ENCODE data around the gene MARK4. TPM values are rescaled to one million over a fixed set of nuclear protein-coding genes. Genes with fewer than 3 reads are reported as not detected.

The MARK4 gene
- total RNA-seq, 2 donors from 2014 or later: 24.3 to 120 TPM

DNA sequence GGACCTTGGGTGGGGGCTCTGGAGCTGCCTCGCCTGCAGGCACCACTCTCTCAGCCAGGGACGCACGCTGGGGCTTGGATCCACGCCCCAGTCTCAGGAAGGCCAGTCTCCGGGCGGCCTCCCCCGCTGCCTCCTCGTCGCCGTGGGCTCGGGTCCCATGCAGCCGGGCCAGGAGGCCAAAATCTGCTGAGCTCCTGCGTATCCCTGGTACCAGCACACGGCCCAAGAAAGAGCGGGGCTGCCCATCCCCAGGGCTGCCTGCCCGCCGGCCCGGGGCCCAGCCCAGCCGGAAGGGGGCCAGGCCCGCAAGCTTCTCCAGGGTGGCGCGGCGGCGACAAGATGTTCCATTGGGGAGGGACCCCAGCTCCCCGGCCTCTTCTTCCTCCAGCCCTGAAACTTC lies 12.5 kb upstream of the MARK4 start:
- intact Hi-C loops (cut with DNase I): no loop called here
- WGBS: 78% methylated on average over 25 of the region's 25 CpGs

DNA sequence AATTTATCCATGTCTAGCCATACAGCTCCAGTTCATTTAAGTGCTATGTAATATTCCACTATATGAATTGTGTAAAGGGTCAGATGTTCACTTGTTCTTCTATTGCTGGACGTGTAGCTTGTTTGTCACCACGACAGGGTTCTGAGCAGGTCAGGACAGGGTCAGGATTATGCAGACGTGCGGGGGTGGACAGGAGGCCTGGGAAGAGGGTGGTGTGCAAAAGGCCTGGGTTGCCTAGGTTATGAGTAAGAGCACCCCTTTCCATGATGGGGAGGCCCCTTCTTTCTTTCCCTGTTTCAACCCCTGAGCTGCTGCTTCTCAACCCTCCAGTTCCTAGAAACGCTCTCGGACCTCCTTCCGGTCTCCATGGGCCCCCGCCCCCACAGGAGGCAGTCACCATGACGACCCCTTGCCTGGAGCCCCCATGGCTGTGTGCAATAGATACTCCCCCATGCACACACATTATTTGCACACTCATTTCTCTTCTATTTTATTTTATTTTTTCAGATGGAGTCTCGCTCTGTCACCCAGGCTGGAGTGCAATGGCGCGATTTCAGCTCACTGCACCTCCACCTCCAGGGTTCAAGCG lies 7.8 kb upstream of the MARK4 start:
- WGBS: 78% methylated on average over 13 of the region's 13 CpGs

More for the DNA sequence above, 12.5 kb upstream of the MARK4 start:
- no peaks in the 10 kb centered on the region for H3K9me3 ChIP-seq
- H3K4me3 ChIP-seq: no peak overlapping the region
- no peaks in the 10 kb centered on the region for H3K36me3 ChIP-seq
- DNase-seq (ENCODE audit: low spot score): no peak
- H3K27me3 ChIP-seq (replicated peaks; ENCODE audit: insufficient read depth): peaks cover 6% of the 10 kb centered on the region
- no peak overlapping the region for H3K27ac ChIP-seq
- no peaks in the 10 kb centered on the region for H3K4me1 ChIP-seq (replicated peaks)
- TF ChIP-seq POLR2AphosphoS5 (IDR thresholded peaks at IDR 0.05) (no peak), POLR2A (IDR thresholded peaks at IDR 0.05) (no peak)
- TF ChIP-seq, protein P1, sequence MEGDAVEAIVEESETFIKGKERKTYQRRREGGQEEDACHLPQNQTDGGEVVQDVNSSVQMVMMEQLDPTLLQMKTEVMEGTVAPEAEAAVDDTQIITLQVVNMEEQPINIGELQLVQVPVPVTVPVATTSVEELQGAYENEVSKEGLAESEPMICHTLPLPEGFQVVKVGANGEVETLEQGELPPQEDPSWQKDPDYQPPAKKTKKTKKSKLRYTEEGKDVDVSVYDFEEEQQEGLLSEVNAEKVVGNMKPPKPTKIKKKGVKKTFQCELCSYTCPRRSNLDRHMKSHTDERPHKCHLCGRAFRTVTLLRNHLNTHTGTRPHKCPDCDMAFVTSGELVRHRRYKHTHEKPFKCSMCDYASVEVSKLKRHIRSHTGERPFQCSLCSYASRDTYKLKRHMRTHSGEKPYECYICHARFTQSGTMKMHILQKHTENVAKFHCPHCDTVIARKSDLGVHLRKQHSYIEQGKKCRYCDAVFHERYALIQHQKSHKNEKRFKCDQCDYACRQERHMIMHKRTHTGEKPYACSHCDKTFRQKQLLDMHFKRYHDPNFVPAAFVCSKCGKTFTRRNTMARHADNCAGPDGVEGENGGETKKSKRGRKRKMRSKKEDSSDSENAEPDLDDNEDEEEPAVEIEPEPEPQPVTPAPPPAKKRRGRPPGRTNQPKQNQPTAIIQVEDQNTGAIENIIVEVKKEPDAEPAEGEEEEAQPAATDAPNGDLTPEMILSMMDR (IDR thresholded peaks at IDR 0.05): no peak

GRCh38 chr19:45244133-45244794 lies 6.8 kb upstream of the MARK4 start:
- DNase-seq (ENCODE audit: low spot score): no peak
- intact Hi-C loops (cut with DNase I): no loop called here
- Histone ChIP-seq H3K4me1 (replicated peaks) (no peaks in the 10 kb centered on the region), H3K36me3 (no peaks in the 10 kb centered on the region), H3K4me3 (no peak overlapping the region), H3K27me3 (replicated peaks; ENCODE audit: insufficient read depth) (no peaks in the 10 kb centered on the region), H3K27ac (no peak overlapping the region), H3K9me3 (no peaks in the 10 kb centered on the region)
- no peak for TF ChIP-seq POLR2A (IDR thresholded peaks at IDR 0.05)
- no peak for TF ChIP-seq POLR2AphosphoS5 (IDR thresholded peaks at IDR 0.05)
- TF ChIP-seq, protein P1 (IDR thresholded peaks at IDR 0.05): no peak
- 72% methylated on average over 15 of the region's 15 CpGs for WGBS

More for the DNA sequence above, 7.8 kb upstream of the MARK4 start:
- H3K27me3 ChIP-seq (replicated peaks; ENCODE audit: insufficient read depth): peaks cover 2% of the 10 kb centered on the region
- H3K9me3 ChIP-seq: no peaks in the 10 kb centered on the region
- no peak overlapping the region for H3K27ac ChIP-seq
- no peak for DNase-seq (ENCODE audit: low spot score)
- H3K4me1 ChIP-seq (replicated peaks): no peaks in the 10 kb centered on the region
- intact Hi-C loops (cut with DNase I): no loop called here
- no peak for TF ChIP-seq POLR2A (IDR thresholded peaks at IDR 0.05)
- no peak for TF ChIP-seq POLR2AphosphoS5 (IDR thresholded peaks at IDR 0.05)
- H3K36me3 ChIP-seq: no peaks in the 10 kb centered on the region
- no peak overlapping the region for H3K4me3 ChIP-seq

GRCh38 chr19:45245334-45245787 lies 5.7 kb upstream of the MARK4 start, which contains the start of gene EXOC3L2:
Gene EXOC3L2, minus strand, starts transcription at chr19:45245407. Its CDS starts 6,362 bp downstream, at chr19:45239045.
- Histone ChIP-seq H3K4me1 (replicated peaks) (peaks cover 3% of the 10 kb centered on the region), H3K9me3 (no peaks in the 10 kb centered on the region), H3K27me3 (replicated peaks; ENCODE audit: insufficient read depth) (no peaks in the 10 kb centered on the region), H3K27ac (no peak within 1 kb of the TSS), H3K36me3 (no peaks in the 10 kb centered on the region), H3K4me3 (no peak within 1 kb of the TSS)
- no peak for TF ChIP-seq POLR2A (IDR thresholded peaks at IDR 0.05)
- intact Hi-C loops (cut with DNase I): no loop called here
- DNase-seq (ENCODE audit: low spot score): no peak
- 69% methylated on average over 17 of the region's 17 CpGs for WGBS

DNA sequence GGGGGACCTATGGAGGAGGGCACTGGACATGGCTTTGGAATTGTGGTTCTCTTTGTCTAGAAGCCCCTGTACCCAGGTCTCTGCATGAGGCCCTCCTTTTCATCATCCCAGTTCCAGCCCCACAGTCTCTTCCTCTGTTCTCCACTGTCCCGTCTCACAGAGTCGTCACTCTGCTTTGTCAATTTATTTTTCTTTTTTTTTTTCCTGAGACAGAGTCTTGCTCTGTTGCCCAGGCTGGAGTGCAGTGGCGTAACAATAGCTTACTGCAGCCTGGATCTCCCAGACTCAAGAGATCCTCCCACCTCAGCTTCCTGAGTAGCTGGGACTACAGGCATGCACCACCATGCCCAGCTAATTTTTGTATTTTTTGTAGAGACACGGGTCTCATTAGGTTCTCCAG lies 5.2 kb upstream of the MARK4 start:
- Histone ChIP-seq H3K9me3 (no peaks in the 10 kb centered on the region), H3K27ac (no peak overlapping the region), H3K36me3 (no peaks in the 10 kb centered on the region), H3K4me3 (no peak overlapping the region), H3K4me1 (replicated peaks) (peaks cover 6% of the 10 kb centered on the region), H3K27me3 (replicated peaks; ENCODE audit: insufficient read depth) (no peaks in the 10 kb centered on the region)
- 67% methylated on average over 4 of the region's 4 CpGs for WGBS
- TF ChIP-seq POLR2AphosphoS5 (IDR thresholded peaks at IDR 0.05): no peak
- TF ChIP-seq, protein P1 (IDR thresholded peaks at IDR 0.05): no peak
- no peak for TF ChIP-seq POLR2A (IDR thresholded peaks at IDR 0.05)
- DNase-seq (ENCODE audit: low spot score): no peak
- intact Hi-C loops (cut with DNase I): no loop called here
